Brain microvascular endothelial cell (primary cell): ENCODE measurements around the gene CPXM2.

Experiments
- DNase-seq: peaks from one replicate; pipeline ENCODE4 v3.0.0-alpha.2; 2020
- H3K27ac ChIP-seq: fragments of 250-450 bp; sonication (Bioruptor Pico); 2 replicates; pipeline ENCODE4 v1.5.1; 2020; ENCODE audit warnings: mild to moderate bottlenecking, moderate library complexity
- H3K27me3 ChIP-seq: fragments of 250-450 bp; sonication (Bioruptor Pico); replicated peaks from 2 replicates; pipeline ENCODE4 v1.5.1; 2020; ENCODE audit warnings: mild to moderate bottlenecking
- H3K36me3 ChIP-seq: fragments of 250-450 bp; sonication (Bioruptor Pico); replicated peaks from 2 replicates; pipeline ENCODE4 v1.5.1; 2020; ENCODE audit warnings: mild to moderate bottlenecking
- H3K4me3 ChIP-seq: 2 replicates; pipeline ENCODE4 v1.5.1; 2011; ENCODE audit warnings: low read depth, mild to moderate bottlenecking, control low read depth, low read length, moderate library complexity
- CTCF ChIP-seq: IDR thresholded peaks from 2 replicates; pipeline ENCODE4 v1.5.1; 2011; ENCODE audit warnings: low read depth, mild to moderate bottlenecking, moderate library complexity, low read length, control low read depth, inconsistent platforms; ENCODE audit errors: missing control alignments
- in situ Hi-C: cut with HindIII; loops from 2 replicates; pipeline ENCODE4 v1.10.0; 2017; ENCODE audit warnings: low sequenced_read_pairs, low pct_ligation_motif_present

The CPXM2 gene

GRCh38 chr10:123891144-123892071 lies at the start of gene CPXM2:
CPXM2 (minus strand) TSS chr10:123891807; CDS start chr10:123891659, 148 bp downstream.
- Histone ChIP-seq H3K36me3 (no peaks in the 10 kb centered on the region), H3K27me3 (peaks cover 3% of the 10 kb centered on the region), H3K4me3 (no peak within 1 kb of the TSS), H3K27ac (no peak within 1 kb of the TSS)
- in situ Hi-C loops: no loop called here
- no peak for TF ChIP-seq CTCF
- DNase-seq: no peak

- H3K27ac ChIP-seq: no peak overlapping the region
- no peaks in the 10 kb centered on the region for H3K27me3 ChIP-seq
- DNase-seq: no peak
- TF ChIP-seq CTCF: no peak
- no peak overlapping the region for H3K4me3 ChIP-seq
- in situ Hi-C loops: no loop called here
- H3K36me3 ChIP-seq: no peaks in the 10 kb centered on the region
Measured at GRCh38 chr10:123939591-123939990, 48.0 kb upstream of the CPXM2 start.

GRCh38 chr10:123938890-123939289 lies 47.3 kb upstream of the CPXM2 start:
- TF ChIP-seq CTCF: no peak
- H3K27me3 ChIP-seq: no peaks in the 10 kb centered on the region
- no peak overlapping the region for H3K27ac ChIP-seq
- no peaks in the 10 kb centered on the region for H3K36me3 ChIP-seq
- DNase-seq: no peak
- in situ Hi-C loops: no loop called here
- H3K4me3 ChIP-seq: no peak overlapping the region

GRCh38 chr10:123936426-123936825 lies 44.8 kb upstream of the CPXM2 start:
- in situ Hi-C loops: no loop called here
- TF ChIP-seq CTCF: no peak
- H3K36me3 ChIP-seq: no peaks in the 10 kb centered on the region
- no peak overlapping the region for H3K27ac ChIP-seq
- DNase-seq: no peak
- H3K27me3 ChIP-seq: no peaks in the 10 kb centered on the region
- H3K4me3 ChIP-seq: no peak overlapping the region

- in situ Hi-C loops: no loop called here
- H3K27me3 ChIP-seq: no peaks in the 10 kb centered on the region
- no peak overlapping the region for H3K27ac ChIP-seq
- H3K4me3 ChIP-seq: no peak overlapping the region
- TF ChIP-seq CTCF: no peak
- DNase-seq: no peak
- no peaks in the 10 kb centered on the region for H3K36me3 ChIP-seq
Measured at GRCh38 chr10:123935680-123936079, 44.1 kb upstream of the CPXM2 start.
